HPDE6-E6E7 (cell line): ENCODE results near the gene PPP3R1.

Experiments
- DNase-seq: peaks from one replicate; pipeline ENCODE4 v3.0.0; 2011; ENCODE audit warnings: missing footprints; ENCODE audit errors: extremely low spot score

Gene PPP3R1

GRCh38 chr2:68252400-68253218, at the start of gene PPP3R1:
PPP3R1 (minus strand) TSS chr2:68252532; CDS start chr2:68252127, 405 bp downstream.
- DNase-seq, result peak; percentile 65

- DNase-seq, result no peak
Measured at GRCh38 chr2:68295516-68295915, 43.2 kb upstream of the PPP3R1 start.

- DNase-seq, result no peak
Measured at GRCh38 chr2:68294913-68295312, 42.6 kb upstream of the PPP3R1 start.

- DNase-seq, result no peak
Measured at GRCh38 chr2:68294187-68294586, 41.9 kb upstream of the PPP3R1 start.

GRCh38 chr2:68293755-68294154, 41.4 kb upstream of the PPP3R1 start:
- DNase-seq, result no peak

GRCh38 chr2:68293024-68293423, 40.7 kb upstream of the PPP3R1 start:
- DNase-seq, result no peak

GRCh38 chr2:68292108-68292710, 39.9 kb upstream of the PPP3R1 start:
- DNase-seq, result peak; percentile 47

- DNase-seq, result no peak
Measured at GRCh38 chr2:68291314-68291713, 39.0 kb upstream of the PPP3R1 start.

GRCh38 chr2:68290901-68291300, 38.6 kb upstream of the PPP3R1 start:
- no peak for DNase-seq

GRCh38 chr2:68287580-68288441, 35.5 kb upstream of the PPP3R1 start:
- no peak for DNase-seq

- DNase-seq, result no peak
Measured at GRCh38 chr2:68284896-68285295, 32.6 kb upstream of the PPP3R1 start.

- DNase-seq, result no peak
Measured at GRCh38 chr2:68283419-68283812, 31.1 kb upstream of the PPP3R1 start.

GRCh38 chr2:68282811-68283418, 30.6 kb upstream of the PPP3R1 start:
- DNase-seq, result peak; percentile 33

GRCh38 chr2:68280796-68281195, 28.5 kb upstream of the PPP3R1 start:
- DNase-seq, result no peak

GRCh38 chr2:68280348-68280747, 28.0 kb upstream of the PPP3R1 start:
- DNase-seq, result no peak

- DNase-seq, result no peak
Measured at GRCh38 chr2:68279691-68280090, 27.4 kb upstream of the PPP3R1 start.

- DNase-seq, result no peak
Measured at GRCh38 chr2:68278169-68278568, 25.8 kb upstream of the PPP3R1 start.

- no peak for DNase-seq
Measured at GRCh38 chr2:68274022-68274421, 21.7 kb upstream of the PPP3R1 start.

- no peak for DNase-seq
Measured at GRCh38 chr2:68272246-68272994, 20.1 kb upstream of the PPP3R1 start.

- DNase-seq, result no peak
Measured at GRCh38 chr2:68266655-68267054, 14.3 kb upstream of the PPP3R1 start.

GRCh38 chr2:68263632-68264031, 11.3 kb upstream of the PPP3R1 start:
- DNase-seq, result no peak
